Sigmoid colon (tissue), 7 donors: ENCODE results near the gene TRDMT1. TPM values are rescaled to one million over a fixed set of nuclear protein-coding genes. Genes with fewer than 3 reads are reported as not detected.

Source experiments
- DNase-seq: peaks from one replicate; pipeline ENCODE4 v3.0.0-alpha.2; 2019
- H3K27ac ChIP-seq, 4 donors: fragments of 200-600 bp; sonication (generic); one replicate each; pipeline ENCODE4 v1.5.1; 2016 to 2019; ENCODE audit warnings: mild to moderate bottlenecking in 1 of 4
- H3K27me3 ChIP-seq, 3 donors: fragments of 200-600 bp; sonication (generic); one replicate each; pipeline ENCODE4 v1.5.1; 2019; ENCODE audit warnings: mild to moderate bottlenecking in 1 of 3
- H3K36me3 ChIP-seq, 4 donors: fragments of 200-600 bp; sonication (generic); one replicate each; pipeline ENCODE4 v1.5.1; 2016 to 2019
- H3K4me1 ChIP-seq, 4 donors: fragments of 200-600 bp; sonication (generic); one replicate each; pipeline ENCODE4 v1.5.1; 2017 to 2019
- H3K4me3 ChIP-seq, 4 donors: fragments of 200-600 bp; sonication (generic); one replicate each; pipeline ENCODE4 v1.5.1; 2017 to 2019; ENCODE audit warnings: mild to moderate bottlenecking in 2 of 4, moderate library complexity in 1 of 4
- H3K9me3 ChIP-seq, 4 donors: fragments of 200-600 bp in 3 of 4; sonication (generic) in 3 of 4; one replicate each; pipeline versions ENCODE4 v1.5.1 to v1.6.1; 2013 to 2019
- EP300 ChIP-seq, 4 donors: sonication (generic); formaldehyde crosslinking; IDR thresholded peaks; one replicate each; pipeline ENCODE4 v1.6.1; 2017; ENCODE audit warnings: antibody characterized with exemption in 4 of 4
- POLR2A ChIP-seq, 2 donors: fragments of 450-650 bp; IDR thresholded peaks; one replicate each; pipeline ENCODE4 v1.6.1; 2016; ENCODE audit warnings: antibody characterized with exemption in 2 of 2, mild to moderate bottlenecking in 2 of 2, moderate library complexity in 2 of 2
- POLR2AphosphoS5 ChIP-seq, 4 donors: sonication (generic); formaldehyde crosslinking; IDR thresholded peaks; one replicate each; pipeline ENCODE4 v1.6.1; 2017; ENCODE audit warnings: antibody characterized with exemption in 4 of 4
- WGBS, 2 donors: extraction: QIAGEN DNeasy Blood & Tissue Kit; methylation state at CpG; one replicate each; pipeline ENCODE4 v1.1.7; 2013; 5-methylcytosine and 5-hydroxymethylcytosine counted together
- intact Hi-C: fragments of 100-400 bp; cut with DNase I; formaldehyde crosslinking; loops from one replicate; pipeline ENCODE4 v1.15.1; 2023
- polyA plus RNA-seq, 3 donors: library from polyadenylated mRNA; stranded (reverse); fragments of 200-250 nt; gene quantifications; one replicate each; pipeline ENCODE4 v1.2.3, GENCODE V29; 2013
- total RNA-seq, 4 donors: library from RNA; depleted of rRNA; stranded (reverse); fragments of >200 nt; gene quantifications; one replicate each; pipeline ENCODE4 v1.1.0, GENCODE V29; 2016
- TF ChIP-seq, protein P1 (sequence below), 4 experiments: fragments of 450-650 bp in 3 of 4; fragments of 200-600 bp in 1 of 4; IDR thresholded peaks; one replicate each; pipeline ENCODE4 v1.5.1; 2016 to 2019; ENCODE audit warnings: antibody characterized with exemption in 4 of 4, mild to moderate bottlenecking in 3 of 4, moderate library complexity in 2 of 4
- donor health status: healthy with polysubstance abuse.
- donor health status: Bipolar disorder and iron deficiency.
- donor health status: healthy.

The TRDMT1 gene
- total and polyA plus RNA-seq, 7 donors, result 1.2 to 13.6 (median 7.5) TPM

DNA sequence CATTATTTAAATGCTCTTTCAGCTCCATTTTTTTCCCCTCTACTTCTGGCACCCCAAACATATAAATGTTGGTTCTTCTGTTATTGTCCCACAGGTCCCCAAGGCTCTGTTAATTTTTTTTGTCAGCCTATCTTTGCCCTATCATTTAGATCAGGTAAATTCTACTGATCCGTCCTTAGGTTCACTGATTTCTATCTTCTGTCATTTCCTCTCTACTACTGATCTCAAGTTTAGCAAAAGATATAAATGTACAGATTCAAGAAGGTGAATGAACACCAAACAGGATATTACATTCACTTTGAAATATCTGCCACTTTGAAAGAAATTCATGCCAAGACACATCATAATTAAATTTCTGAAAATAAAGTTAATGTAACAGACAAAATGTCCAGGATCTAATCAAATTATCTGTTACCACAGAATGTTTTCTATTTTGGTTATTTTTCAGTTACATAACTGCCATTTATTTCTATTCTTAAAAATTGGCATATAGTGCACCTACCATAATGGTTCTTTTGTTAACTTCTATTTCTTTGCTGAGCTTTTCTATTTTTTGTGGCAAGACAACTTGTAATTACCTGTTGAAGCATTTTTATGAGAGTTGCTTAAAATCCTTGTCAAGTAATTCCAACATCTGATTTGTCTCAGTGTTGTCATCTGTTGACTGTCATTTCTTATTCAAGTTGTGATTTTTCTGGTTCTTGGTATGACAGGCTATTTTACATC lies 59.8 kb downstream of the TRDMT1 start:
- intact Hi-C loops, result no loop called here
- Histone ChIP-seq H3K9me3 (no peaks in the 10 kb centered on the region), H3K27ac (no peak overlapping the region), H3K4me1 (no peaks in the 10 kb centered on the region), H3K4me3 (no peak overlapping the region), H3K27me3 (no peaks in the 10 kb centered on the region), H3K36me3 (no peaks in the 10 kb centered on the region)
- TF ChIP-seq, protein P1, sequence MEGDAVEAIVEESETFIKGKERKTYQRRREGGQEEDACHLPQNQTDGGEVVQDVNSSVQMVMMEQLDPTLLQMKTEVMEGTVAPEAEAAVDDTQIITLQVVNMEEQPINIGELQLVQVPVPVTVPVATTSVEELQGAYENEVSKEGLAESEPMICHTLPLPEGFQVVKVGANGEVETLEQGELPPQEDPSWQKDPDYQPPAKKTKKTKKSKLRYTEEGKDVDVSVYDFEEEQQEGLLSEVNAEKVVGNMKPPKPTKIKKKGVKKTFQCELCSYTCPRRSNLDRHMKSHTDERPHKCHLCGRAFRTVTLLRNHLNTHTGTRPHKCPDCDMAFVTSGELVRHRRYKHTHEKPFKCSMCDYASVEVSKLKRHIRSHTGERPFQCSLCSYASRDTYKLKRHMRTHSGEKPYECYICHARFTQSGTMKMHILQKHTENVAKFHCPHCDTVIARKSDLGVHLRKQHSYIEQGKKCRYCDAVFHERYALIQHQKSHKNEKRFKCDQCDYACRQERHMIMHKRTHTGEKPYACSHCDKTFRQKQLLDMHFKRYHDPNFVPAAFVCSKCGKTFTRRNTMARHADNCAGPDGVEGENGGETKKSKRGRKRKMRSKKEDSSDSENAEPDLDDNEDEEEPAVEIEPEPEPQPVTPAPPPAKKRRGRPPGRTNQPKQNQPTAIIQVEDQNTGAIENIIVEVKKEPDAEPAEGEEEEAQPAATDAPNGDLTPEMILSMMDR (IDR thresholded peaks at IDR 0.05), result no peak
- no peak for TF ChIP-seq POLR2A (IDR thresholded peaks at IDR 0.05)
- TF ChIP-seq POLR2AphosphoS5 (IDR thresholded peaks at IDR 0.05), result no peak
- TF ChIP-seq EP300 (IDR thresholded peaks at IDR 0.05), result no peak
- no peak for DNase-seq
- 69 to 91% methylated on average over 1 of the region's 1 CpG for WGBS, 2 donors

DNA sequence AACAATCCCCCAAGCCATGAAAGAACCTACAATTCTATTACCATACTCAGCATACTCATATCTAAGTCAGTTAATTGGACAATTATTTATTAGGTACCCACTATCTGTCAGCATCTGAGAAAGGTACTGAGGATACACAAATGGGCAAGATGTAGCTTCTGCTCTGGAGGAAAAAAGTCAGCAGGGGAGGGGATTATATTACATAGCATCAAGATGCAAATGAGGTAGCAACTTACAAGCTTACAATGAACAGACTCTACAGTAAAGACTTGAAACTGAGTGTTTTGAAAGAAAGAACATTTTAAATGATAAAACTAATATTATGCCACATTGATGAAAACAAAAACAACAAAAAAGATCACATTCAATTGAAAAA lies 61.1 kb downstream of the TRDMT1 start:
- H3K9me3 ChIP-seq, result no peaks in the 10 kb centered on the region
- no peak for DNase-seq
- H3K36me3 ChIP-seq, result no peaks in the 10 kb centered on the region
- H3K4me1 ChIP-seq, result no peaks in the 10 kb centered on the region
- H3K27me3 ChIP-seq, result no peaks in the 10 kb centered on the region
- no peak overlapping the region for H3K27ac ChIP-seq
- intact Hi-C loops, result no loop called here
- no peak overlapping the region for H3K4me3 ChIP-seq
- TF ChIP-seq EP300 (IDR thresholded peaks at IDR 0.05) (no peak), POLR2A (IDR thresholded peaks at IDR 0.05) (no peak), POLR2AphosphoS5 (IDR thresholded peaks at IDR 0.05) (no peak)
- TF ChIP-seq, protein P1 (IDR thresholded peaks at IDR 0.05), result no peak

- Histone ChIP-seq H3K27ac (no peak overlapping the region), H3K27me3 (no peaks in the 10 kb centered on the region), H3K4me1 (no peaks in the 10 kb centered on the region), H3K36me3 (no peaks in the 10 kb centered on the region), H3K4me3 (no peak overlapping the region), H3K9me3 (no peaks in the 10 kb centered on the region)
- WGBS, 2 donors, result 24 to 60% methylated on average over 5 of the region's 5 CpGs
- TF ChIP-seq, protein P1 (IDR thresholded peaks at IDR 0.05), result no peak
- TF ChIP-seq POLR2AphosphoS5 (IDR thresholded peaks at IDR 0.05) (no peak), EP300 (IDR thresholded peaks at IDR 0.05) (no peak), POLR2A (IDR thresholded peaks at IDR 0.05) (no peak)
- DNase-seq, result no peak
- intact Hi-C loops, result no loop called here
Measured at GRCh38 chr10:17138460-17139042, 62.9 kb downstream of the TRDMT1 start.

DNA sequence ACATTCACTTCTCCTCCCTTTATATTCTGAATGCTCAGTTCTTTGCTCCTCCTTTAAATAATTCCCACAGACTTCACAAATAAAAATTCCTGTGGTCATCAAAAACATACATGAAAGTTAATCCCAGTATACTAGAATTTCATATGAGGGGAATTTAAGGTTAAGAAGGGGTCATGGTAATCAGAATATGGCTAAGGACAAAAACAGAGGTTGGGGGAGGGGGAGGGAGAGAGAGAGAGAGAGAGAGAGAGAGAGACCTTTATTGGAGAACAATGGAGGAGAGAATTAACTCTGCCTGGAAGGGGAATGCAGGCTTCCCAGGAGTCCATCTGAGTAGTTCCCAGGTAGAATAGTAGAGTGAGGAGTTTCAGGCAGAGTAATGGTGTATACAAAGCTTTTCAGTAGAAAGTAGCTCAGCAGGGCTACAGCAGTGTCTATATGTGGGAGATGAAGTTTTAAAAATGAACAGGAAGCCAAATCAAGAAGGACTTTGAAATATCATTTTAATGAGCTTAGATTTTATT lies 66.7 kb downstream of the TRDMT1 start:
- H3K36me3 ChIP-seq, result no peaks in the 10 kb centered on the region
- DNase-seq, result no peak
- H3K9me3 ChIP-seq, result no peaks in the 10 kb centered on the region
- H3K27me3 ChIP-seq, result no peaks in the 10 kb centered on the region
- intact Hi-C loops, result no loop called here
- H3K4me3 ChIP-seq, result no peak overlapping the region
- no peaks in the 10 kb centered on the region for H3K4me1 ChIP-seq
- no peak overlapping the region for H3K27ac ChIP-seq
- TF ChIP-seq, protein P1 (IDR thresholded peaks at IDR 0.05), result no peak
- no peak for TF ChIP-seq POLR2A (IDR thresholded peaks at IDR 0.05)
- TF ChIP-seq POLR2AphosphoS5 (IDR thresholded peaks at IDR 0.05), result no peak
